ENCODE data around the gene PPP1R37.

The PPP1R37 gene

DNA sequence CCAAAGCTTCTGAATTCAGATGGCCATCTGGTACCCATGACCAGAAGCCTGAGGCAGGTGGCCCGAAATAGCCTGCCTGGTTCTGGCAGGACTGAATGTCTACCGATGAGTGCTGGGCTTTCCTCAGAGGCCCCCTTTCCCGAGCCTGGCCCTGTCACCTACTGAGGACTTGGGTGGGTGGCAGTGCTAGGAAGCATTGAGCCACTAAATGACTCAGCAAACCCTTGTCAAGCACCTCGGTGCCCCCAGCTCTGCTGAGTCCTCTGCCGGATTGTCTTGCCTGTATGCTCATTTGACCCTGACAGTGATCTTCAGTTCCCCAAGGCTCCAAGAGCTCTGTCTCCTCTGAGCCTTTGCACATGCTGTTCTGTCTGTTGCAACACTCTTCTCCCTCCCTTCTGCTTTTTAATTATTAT is 17.9 kb downstream of the PPP1R37 start:
- no peak overlapping the region for H3K27ac ChIP-seq (ENCODE audit: extremely low read depth, low read depth, low read length)
- no peak overlapping the region for H3K4me3 ChIP-seq (ENCODE audit: low read depth, low read length)
- no peaks in the 10 kb centered on the region for H3K9me3 ChIP-seq (ENCODE audit: control insufficient read depth, insufficient read depth, low read depth, low read length)
- no peaks in the 10 kb centered on the region; a peak in 1 of 3 replicates for H3K36me3 ChIP-seq (ENCODE audit: control insufficient read depth in 2 of 2, insufficient read depth in 1 of 2, low read length in 2 of 2)
- TF ChIP-seq ZNF510 (tag by site-specific recombination; IDR thresholded peaks at IDR 0.05; ENCODE audit: insufficient replicate concordance) (no peak), ZNF785 (tag by site-specific recombination; IDR thresholded peaks at IDR 0.05) (no peak), ZNF544 (tag by site-specific recombination; IDR thresholded peaks at IDR 0.05) (no peak), ZNF548 (tag by site-specific recombination; IDR thresholded peaks at IDR 0.05) (no peak), ZNF266 (tag by site-specific recombination; IDR thresholded peaks at IDR 0.05; ENCODE audit: low read depth) (no peak), SETDB1 (IDR thresholded peaks at IDR 0.05; ENCODE audit: insufficient read length, low read length) (no peak), ZNF140 (tag by site-specific recombination; IDR thresholded peaks at IDR 0.05) (no peak), PRDM1 (tag by site-specific recombination; IDR thresholded peaks at IDR 0.05) (no peak), ZNF48 (tag by site-specific recombination; IDR thresholded peaks at IDR 0.05) (no peak), ZNF239 (tag by site-specific recombination; IDR thresholded peaks at IDR 0.05) (no peak), ZNF521 (tag by site-specific recombination; IDR thresholded peaks at IDR 0.05) (no peak), KLF10 (tag by site-specific recombination; IDR thresholded peaks at IDR 0.05) (no peak), ZNF837 (tag by site-specific recombination; IDR thresholded peaks at IDR 0.05) (no peak), ZFP37 (tag by site-specific recombination; IDR thresholded peaks at IDR 0.05) (no peak)
- TF ChIP-seq, protein P1, sequence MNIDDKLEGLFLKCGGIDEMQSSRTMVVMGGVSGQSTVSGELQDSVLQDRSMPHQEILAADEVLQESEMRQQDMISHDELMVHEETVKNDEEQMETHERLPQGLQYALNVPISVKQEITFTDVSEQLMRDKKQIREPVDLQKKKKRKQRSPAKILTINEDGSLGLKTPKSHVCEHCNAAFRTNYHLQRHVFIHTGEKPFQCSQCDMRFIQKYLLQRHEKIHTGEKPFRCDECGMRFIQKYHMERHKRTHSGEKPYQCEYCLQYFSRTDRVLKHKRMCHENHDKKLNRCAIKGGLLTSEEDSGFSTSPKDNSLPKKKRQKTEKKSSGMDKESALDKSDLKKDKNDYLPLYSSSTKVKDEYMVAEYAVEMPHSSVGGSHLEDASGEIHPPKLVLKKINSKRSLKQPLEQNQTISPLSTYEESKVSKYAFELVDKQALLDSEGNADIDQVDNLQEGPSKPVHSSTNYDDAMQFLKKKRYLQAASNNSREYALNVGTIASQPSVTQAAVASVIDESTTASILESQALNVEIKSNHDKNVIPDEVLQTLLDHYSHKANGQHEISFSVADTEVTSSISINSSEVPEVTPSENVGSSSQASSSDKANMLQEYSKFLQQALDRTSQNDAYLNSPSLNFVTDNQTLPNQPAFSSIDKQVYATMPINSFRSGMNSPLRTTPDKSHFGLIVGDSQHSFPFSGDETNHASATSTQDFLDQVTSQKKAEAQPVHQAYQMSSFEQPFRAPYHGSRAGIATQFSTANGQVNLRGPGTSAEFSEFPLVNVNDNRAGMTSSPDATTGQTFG (tag by site-specific recombination; IDR thresholded peaks at IDR 0.05; ENCODE audit: borderline replicate concordance) = no peak
- TF ChIP-seq, protein P2, sequence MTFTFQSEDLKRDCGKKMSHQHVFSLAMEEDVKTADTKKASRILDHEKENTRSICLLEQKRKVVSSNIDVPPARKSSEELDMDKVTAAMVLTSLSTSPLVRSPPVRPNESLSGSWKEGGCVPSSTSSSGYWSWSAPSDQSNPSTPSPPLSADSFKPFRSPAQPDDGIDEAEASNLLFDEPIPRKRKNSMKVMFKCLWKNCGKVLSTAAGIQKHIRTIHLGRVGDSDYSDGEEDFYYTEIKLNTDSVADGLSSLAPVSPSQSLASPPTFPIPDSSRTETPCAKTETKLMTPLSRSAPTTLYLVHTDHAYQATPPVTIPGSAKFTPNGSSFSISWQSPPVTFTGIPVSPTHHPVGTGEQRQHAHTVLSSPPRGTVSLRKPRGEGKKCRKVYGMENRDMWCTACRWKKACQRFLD (tag by site-specific recombination; IDR thresholded peaks at IDR 0.05) = no peak
- TF ChIP-seq, protein P3, sequence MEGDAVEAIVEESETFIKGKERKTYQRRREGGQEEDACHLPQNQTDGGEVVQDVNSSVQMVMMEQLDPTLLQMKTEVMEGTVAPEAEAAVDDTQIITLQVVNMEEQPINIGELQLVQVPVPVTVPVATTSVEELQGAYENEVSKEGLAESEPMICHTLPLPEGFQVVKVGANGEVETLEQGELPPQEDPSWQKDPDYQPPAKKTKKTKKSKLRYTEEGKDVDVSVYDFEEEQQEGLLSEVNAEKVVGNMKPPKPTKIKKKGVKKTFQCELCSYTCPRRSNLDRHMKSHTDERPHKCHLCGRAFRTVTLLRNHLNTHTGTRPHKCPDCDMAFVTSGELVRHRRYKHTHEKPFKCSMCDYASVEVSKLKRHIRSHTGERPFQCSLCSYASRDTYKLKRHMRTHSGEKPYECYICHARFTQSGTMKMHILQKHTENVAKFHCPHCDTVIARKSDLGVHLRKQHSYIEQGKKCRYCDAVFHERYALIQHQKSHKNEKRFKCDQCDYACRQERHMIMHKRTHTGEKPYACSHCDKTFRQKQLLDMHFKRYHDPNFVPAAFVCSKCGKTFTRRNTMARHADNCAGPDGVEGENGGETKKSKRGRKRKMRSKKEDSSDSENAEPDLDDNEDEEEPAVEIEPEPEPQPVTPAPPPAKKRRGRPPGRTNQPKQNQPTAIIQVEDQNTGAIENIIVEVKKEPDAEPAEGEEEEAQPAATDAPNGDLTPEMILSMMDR (tag by site-specific recombination; IDR thresholded peaks at IDR 0.05) = no peak
- TF ChIP-seq, protein P4, sequence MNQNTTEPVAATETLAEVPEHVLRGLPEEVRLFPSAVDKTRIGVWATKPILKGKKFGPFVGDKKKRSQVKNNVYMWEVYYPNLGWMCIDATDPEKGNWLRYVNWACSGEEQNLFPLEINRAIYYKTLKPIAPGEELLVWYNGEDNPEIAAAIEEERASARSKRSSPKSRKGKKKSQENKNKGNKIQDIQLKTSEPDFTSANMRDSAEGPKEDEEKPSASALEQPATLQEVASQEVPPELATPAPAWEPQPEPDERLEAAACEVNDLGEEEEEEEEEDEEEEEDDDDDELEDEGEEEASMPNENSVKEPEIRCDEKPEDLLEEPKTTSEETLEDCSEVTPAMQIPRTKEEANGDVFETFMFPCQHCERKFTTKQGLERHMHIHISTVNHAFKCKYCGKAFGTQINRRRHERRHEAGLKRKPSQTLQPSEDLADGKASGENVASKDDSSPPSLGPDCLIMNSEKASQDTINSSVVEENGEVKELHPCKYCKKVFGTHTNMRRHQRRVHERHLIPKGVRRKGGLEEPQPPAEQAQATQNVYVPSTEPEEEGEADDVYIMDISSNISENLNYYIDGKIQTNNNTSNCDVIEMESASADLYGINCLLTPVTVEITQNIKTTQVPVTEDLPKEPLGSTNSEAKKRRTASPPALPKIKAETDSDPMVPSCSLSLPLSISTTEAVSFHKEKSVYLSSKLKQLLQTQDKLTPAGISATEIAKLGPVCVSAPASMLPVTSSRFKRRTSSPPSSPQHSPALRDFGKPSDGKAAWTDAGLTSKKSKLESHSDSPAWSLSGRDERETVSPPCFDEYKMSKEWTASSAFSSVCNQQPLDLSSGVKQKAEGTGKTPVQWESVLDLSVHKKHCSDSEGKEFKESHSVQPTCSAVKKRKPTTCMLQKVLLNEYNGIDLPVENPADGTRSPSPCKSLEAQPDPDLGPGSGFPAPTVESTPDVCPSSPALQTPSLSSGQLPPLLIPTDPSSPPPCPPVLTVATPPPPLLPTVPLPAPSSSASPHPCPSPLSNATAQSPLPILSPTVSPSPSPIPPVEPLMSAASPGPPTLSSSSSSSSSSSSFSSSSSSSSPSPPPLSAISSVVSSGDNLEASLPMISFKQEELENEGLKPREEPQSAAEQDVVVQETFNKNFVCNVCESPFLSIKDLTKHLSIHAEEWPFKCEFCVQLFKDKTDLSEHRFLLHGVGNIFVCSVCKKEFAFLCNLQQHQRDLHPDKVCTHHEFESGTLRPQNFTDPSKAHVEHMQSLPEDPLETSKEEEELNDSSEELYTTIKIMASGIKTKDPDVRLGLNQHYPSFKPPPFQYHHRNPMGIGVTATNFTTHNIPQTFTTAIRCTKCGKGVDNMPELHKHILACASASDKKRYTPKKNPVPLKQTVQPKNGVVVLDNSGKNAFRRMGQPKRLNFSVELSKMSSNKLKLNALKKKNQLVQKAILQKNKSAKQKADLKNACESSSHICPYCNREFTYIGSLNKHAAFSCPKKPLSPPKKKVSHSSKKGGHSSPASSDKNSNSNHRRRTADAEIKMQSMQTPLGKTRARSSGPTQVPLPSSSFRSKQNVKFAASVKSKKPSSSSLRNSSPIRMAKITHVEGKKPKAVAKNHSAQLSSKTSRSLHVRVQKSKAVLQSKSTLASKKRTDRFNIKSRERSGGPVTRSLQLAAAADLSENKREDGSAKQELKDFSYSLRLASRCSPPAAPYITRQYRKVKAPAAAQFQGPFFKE (tag by site-specific recombination; IDR thresholded peaks at IDR 0.05; ENCODE audit: borderline replicate concordance) = no peak
- ChIA-PET CTCF (interaction anchor here (0.7 kb wide), 1 partner anchor 68 kb away, joined by 3 read pairs; no protein-coding TSS in a partner anchor), POLR2A (interaction anchor here (1.4 kb wide), 1 partner anchor 19 kb away, joined by 4 read pairs; no protein-coding TSS in a partner anchor)
- peaks cover 13% of the 10 kb centered on the region for H3K4me1 ChIP-seq (ENCODE audit: control insufficient read depth, insufficient read depth, low read length)

Measured in HEK293 (cell line).